NCI-H187 treated with DMSO at 0.1 percent for 48 hours (cell line): ENCODE data around the gene EGFL7.

Source experiments
- DNase-seq: peaks from one replicate; lab custom pipeline; 2025; lab: John Stamatoyannopoulos, UW

EGFL7 gene

DNA sequence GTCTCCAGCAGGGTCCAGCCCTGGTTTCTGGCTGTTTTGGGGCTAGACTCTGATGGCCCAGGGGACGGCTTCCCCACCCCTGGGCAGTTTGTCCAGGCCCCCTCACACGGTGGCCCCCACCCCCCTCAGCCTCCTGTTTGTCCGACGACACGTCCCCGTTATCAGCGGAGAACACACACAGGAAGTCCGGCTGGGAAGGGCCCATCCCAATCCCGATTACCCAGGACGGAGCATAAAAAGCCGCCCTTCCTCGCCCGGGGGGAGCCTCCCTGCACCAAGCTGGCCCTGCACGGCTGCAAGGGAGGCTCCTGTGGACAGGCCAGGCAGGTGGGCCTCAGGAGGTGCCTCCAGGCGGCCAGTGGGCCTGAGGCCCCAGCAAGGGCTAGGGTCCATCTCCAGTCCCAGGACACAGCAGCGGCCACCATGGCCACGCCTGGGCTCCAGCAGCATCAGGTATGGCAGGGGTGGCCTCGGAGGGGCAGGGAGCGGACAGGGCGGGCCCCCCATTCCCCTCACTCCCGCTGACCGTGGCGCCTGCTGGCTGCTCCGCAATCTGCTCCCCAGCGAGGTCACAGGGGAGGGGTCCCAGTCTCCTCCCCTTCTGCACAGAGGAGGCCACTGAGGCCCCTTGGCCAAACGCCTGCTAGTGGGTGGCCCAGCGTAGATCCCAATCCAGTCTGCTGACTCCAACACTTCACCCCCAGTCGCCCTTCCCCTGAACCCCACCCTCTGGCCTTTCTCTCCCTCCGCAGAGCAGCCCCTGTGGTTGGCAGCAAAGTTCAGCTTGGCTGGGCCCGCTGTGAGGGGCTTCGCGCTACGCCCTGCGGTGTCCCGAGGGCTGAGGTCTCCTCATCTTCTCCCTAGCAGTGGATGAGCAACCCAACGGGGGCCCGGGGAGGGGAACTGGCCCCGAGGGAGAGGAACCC lies at the start of gene EGFL7:
Gene EGFL7 (plus strand): TSS at position 261 of the 926 bp plus-strand sequence. CDS start 5,367 bp downstream, outside the sequence.
- DNase-seq: no peak

DNA sequence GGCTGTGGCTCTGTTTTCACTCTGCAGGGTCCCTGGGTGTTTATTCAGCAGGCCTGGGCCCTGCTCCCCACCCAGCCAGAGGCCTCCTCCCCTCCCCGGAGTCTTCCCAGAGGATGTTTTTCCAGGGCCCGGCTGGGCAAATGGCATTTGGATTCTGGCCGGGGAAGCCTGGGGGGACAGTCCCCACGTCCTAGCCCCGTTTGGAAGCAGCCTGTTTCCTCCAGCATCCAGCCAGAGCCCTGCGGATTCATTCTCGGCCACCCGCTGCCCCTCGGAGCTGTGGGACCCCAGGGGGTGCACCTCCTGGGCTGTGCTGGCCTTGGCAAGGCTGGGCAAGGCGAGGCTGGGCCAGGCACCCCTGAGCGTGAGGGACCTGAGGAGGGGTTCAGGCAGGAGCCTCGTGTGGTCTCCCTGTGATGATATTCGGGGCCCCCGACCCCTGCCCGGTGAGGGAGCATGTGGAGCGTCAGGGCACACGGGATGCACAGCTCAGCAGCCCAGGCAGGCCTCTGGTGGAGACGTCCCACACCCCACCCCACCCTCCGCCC lies 48.8 kb upstream of the EGFL7 start:
- no peak for DNase-seq

DNA sequence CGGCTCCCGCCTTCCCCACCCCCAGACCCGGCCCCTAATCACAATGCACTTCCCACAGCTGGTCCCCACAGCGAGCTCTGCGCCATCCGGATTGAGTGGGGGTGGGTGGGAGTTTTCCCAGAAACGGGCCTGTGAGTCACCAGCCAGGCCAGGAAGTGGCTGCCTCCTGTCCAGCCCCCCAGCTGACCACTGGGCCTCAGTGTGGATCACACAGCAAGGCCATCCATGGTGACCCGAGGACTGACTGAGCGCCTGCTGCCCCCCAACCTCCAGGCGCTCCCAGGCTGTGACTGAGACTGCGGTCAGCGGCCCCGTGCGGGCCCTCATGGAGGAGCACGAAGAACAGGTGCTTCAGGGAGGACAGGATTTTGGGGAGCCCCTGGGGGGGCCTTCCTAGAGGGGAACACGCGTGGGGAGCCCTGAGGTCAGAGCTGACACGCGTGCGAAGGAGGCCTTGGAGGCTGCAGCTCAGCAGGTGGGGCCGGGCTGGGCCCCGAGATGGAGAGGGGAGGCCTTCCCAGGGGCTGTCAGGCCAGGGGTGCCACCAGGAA lies 48.3 kb upstream of the EGFL7 start:
- DNase-seq: no peak

DNA sequence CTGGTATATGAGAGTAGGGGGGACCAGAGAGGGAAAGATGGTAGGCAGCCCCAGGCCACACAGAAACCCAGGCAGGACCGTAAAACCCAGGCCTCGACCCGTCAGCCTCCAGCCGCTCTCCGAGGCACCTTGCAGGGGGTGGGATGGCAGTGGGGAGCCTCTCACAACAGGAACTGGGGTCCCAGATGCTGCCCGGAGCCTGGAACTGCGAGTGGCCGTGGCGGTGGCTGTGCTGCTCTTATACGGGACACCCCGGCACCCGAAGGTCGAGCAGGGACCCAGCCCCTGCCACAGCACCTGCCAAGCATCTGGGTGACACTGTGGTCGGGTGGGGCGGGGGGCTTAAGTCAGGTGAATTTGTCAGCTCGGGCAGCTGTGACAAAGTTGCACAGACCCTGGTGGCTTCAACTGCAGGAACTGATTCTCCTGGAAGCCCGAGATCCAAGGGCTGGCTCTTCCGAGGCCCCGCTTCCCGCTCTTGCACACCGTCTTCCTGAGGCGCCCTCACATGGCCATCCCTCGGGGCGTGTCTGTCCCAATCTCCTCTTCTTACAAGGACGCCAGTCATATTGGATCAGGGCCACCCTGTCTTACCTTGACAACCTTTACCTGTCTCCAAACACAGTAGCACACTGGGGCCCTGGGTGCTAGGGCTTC lies 47.6 kb upstream of the EGFL7 start:
- DNase-seq: no peak

DNA sequence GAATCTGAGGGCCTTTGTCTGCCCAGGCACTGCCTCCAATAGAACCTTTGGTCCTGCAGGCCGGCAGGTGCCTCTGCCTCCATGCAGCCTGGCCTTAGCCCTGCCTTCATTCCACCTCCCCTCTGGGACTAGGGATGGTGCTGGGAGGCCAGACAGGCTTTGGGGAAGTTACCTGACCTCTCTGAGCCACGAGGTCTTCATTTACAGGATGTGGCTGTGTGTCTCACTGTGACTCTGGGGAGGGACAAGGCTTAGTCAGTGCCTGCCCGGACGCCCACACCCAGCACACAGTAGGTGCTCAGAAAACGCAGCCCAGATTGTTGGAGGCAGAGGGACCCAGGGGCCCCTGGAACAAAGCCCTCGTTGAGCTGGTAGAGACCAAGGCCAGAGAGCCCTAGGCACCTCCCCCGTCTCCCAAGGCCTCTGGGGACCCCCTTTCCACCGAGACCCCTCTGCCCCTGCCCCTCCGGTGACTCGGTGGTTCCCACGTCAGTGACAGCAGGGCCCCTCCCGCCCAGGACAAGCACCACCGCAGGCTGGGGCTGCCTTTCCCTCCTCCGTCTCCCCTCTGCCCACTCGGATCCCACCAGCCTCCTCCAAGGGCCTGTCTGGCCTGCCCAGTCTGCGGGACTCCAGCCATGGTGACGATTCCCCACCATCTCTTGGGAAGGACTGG lies 46.9 kb upstream of the EGFL7 start:
- no peak for DNase-seq

DNA sequence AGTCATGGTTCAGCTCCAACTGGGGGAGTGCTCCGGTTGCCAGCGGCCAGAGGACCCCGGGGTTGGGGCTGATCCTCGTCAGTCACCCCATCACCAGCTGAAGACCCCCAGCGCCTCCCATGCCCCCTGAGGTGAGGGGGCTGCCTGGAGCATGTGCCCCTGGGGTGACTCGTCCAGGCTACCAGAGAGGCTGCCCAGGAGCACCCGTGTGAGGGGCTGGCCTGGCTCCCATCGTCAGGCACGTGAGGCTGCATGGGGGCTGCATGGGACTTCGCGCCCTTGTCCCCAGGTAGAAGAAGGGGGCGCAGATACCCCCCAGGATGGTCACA lies 46.4 kb upstream of the EGFL7 start:
- DNase-seq: no peak

DNA sequence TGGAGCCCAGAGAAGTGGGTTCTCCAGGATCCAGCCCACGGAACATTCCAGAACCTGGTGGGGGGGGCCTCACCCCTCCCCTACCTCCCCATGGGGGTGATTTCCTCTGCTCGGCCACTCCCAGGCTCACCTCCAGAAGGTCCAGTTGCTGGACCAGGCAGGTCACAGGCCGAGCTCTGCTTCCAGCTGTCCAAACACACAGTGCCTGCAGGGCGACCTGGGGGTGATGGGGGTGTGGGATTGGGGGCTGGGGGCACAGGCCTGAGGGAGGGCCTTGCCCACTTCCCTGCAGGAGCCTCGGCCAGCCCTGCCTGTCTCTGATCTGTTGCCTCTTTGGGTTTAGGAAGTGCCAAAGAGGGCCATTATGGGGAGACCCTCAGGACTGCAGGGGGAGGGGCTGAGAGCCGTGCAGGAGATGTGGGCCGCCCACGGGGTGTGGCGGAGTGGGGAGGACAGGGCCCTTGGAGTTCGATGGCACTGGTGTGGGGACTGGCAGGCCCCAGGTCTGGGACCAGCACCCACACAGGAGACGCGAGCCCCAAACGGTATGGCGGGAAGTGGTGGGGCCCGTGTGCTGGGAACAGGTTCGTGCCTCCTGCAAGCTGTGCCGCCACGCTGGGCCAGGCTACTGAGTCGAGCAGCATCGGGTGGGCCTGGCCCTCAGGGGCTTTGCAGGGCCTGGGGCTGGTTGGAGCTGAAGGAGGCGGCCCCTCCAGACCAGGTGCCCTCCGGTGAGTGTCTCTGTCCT lies 45.6 kb upstream of the EGFL7 start:
- no peak for DNase-seq

DNA sequence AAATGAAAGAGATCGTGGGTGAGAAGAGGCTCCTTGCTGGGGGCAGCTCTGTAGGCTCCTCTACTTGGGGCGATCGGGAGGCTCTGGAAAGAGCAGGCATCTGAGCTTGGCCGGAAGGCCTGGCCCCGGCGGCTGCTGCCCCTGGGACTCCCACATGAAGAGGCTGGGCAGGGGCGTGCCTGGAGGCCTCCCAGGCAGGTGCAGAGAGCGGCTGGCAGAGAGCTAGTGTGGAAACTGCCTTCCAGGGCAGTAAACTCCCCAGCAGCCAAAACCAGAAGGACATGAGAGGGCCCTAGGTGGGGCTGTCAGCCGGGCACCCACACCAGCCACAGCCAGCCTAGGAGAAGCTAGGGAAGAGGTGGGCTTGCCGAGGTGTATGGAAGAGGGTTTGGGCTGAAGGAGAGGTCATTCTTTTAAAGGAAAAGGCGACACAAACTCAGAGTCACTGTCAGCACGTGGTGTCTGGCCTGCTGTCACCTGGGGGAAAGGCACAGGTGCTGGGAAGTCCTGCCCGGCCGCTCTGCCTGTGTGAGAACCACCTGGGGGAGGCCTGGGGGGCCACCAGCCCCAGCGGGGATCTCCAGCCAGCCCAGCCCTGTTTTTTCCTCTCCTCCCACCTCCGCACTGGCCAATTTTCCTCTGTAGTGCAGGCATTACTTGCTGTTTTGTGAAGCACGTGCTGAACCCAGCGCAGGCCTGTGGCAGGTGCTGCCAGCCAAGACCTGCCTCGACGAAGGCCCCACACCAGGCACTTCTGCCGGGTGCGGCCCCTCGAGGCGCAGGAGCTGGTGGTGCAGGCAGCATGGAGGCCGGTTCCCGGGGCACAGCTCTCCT lies 44.8 kb upstream of the EGFL7 start:
- no peak for DNase-seq

DNA sequence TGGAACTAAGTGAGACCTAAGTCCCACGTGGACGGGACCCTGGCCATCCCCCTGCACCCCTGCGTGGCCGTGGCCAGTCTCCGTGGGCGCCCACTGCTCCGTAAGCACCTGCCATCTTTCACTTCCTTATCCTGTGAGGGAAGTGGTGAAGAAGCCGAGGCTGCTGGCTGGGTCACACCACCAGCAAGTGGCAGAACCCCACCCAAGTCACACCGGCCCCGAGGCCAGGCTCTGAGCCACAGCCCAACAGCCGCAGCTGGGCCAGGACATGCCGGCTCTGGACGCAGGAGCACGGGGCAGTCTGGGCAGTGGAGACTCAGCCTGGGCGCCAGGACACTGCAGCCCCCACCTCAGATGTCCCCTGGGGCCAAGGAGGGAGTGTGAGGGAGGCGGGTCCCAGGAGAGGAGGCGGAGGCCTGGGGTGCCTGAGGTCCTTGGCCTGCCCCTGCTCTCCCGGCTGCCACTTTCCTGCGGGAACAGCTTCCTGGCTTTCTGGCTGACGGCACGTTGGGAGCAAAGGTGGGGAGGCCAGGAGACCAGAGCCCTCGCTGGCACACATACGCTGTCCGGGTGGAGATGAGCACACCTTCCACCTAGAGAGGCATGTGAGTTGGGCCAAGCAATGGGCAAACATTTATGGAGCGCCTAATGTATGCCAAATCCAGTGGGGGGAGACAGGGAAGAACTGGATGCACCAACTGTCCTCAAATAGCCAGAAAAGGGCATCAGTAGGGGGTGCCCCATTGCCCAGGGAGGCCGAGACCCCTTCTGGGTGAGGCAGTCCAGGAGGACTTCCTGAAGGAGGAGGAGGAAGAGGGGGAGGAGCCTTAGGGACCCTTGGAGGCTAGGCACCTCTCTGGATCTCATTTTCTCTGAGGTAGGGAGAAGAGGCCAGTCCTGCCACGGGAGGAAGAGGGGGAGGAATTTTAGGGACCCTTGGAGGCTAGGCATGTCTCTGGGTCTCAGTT lies 43.9 kb upstream of the EGFL7 start:
- DNase-seq: no peak

DNA sequence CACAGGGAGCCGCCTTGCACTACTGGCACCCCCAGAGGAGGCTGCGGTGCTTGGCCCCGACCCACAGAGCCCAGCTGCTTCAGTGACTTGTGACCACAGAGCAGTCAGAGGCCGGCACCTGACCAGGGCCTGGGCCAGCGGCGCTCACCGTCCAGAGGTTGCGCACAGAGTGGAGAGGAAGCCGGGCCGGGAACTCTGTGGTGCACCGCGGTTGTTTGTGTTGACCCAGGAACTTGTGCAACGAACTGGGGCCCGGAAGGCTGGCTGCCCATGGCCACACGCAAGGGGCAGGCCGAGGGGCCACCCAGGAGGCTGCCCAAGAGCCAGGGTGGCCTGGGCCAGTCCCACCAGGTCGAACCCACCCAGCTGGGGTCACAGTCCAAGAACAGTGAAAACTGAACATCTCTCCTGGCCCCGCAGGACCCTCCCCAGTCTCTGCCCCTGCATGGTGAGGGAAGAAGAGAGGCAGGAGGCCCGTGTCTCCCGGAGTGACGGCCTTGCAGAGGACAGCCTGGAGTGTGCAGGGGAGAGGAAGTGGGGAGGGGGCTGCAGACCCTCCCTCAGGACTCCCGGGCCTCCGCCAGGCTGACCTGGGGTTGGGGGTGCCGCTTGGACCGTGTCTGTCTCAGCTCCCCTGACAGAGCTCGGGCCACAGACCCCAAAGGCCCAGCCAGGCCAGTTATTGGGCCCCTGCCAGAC lies 42.8 kb upstream of the EGFL7 start:
- DNase-seq: no peak

DNA sequence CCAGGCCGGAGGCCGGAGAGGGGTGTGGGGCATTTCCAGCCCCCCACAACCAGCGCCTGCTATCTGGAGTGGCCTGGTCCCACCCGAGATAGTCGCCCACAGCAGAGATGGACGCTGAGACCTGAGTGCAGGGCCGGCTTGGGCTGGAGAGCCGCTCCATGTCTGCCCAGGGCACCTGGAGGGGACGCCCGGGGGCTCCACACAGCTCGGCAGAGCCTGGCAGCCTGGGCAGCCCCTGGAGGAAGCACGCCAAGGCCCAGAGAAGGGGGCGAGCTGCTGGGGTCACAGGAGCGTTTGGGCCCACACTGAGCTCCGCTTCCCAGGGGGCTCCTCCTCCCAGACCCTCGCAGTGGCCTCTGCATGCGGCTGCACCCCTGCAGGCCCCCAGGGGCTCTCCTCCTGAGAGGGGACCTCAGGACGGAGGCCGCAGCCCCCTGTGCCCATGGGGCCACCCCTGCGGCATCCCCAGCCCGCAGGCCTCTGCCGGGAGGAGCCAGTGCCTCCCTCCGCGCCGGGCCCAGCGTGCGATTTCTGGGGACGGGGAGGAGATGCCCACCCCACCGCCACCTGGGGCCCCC lies 42.2 kb upstream of the EGFL7 start:
- DNase-seq: no peak

DNA sequence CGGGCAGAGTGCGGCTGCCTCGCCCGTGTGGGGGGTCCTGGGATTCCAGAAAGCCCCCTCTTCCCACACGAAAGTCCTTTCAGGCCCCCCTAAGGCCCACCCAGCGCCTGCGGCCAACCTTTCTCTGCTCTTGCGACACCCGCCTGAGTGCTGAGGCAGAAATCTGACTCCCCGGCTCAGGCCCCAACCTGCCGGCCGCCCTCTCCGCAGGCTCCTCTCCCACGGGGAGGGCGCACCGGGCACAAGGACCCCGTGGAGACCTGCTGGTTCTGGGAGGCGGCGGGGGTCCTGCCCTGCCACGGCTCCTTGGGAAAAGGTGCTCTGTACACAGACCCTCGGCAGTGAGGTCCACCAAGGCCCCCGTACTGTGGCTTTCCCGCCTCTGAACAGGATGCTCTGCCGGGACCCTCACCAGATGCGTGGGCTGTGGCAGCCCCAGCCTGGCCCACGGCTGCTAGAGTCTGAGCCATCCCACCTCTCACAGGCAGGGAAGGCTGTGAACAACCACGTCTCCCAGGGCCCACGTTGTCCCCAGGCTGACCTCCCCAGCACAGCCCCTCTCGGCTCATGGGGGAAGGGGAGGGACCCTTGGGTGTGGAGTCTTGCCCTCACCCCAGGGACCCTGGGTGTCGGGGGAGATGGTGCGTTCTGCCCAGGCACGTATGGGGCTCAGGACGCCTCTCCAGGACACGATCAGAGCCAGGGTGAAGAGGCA lies 41.5 kb upstream of the EGFL7 start:
- DNase-seq: no peak

DNA sequence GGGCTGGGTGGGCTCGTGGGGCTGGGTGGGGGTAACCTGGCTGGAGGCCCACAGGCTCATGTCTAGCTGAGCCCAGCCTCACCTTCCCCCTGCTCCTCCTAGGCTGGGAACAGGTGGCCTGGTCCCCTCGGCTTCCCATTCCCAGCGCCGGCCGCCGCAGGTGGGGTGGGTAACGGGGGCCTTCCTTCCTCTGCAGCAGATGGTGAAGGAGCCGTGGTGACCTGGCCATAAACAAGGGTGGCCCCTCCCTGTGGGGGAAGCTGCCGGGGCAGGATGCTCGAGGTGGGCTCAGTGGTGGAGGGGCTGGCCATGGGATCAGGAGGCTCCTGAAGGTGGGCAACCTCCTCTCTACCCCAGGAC lies 41.0 kb upstream of the EGFL7 start:
- DNase-seq: no peak

DNA sequence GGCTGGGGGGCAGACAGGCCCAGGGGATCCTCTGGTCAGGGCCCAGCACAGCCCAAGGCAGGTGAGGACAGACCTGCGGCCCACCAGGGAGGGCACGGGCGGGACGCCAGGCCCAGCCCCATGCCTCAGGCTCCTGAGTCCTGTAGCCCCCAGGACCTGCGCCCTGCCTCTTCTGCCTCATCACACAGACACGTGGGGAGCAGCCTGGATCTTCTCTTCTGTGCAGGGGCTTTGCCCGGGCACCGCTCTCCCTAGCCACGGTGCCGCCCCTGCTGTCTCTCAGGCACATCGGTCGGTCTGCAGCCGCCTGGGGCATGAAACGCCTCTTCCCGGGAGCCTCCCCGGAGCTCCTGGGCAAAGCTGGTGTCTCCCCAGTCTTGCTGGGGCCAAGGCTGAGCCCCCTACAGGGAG lies 40.2 kb upstream of the EGFL7 start:
- no peak for DNase-seq

DNA sequence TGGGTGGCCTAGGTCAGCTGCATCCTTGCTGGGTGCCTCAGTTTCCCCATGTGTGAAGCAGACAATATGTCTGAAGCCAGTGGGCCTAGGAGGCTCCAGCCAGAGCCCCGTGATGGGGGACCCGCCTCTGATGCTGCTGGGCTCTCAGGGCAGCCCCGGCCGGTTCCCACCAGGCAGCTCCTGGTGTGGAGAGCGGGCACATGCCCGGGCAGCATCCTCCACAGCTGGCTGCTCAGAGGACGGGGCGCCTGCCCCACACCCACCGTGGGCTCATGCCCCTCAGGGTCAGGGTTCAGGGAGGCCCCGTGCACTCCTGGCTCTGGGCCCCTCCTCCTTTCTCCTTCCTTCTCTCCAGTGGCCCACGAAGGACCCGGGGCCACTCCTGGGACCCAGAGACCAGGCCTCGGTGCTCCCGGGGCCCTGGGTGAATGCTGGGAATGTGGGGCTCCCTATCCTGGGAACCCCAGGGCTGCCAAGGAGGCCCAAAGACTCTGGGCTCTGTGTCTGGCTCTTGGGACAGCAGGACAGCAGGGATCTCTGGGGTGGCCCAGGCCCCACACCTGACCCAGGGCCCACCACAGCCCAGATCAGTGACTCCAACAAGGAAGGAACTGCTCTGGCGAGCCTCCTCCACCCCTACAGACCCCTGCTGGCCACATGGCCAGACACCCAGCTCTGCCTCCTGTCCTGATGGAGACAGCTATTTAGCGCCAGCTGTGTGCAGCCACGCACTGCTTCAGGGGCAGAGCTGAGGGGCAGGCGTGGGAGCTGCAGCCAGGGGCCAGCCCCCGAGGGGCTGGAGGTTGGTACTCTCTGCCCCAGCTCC lies 39.5 kb upstream of the EGFL7 start:
- no peak for DNase-seq

DNA sequence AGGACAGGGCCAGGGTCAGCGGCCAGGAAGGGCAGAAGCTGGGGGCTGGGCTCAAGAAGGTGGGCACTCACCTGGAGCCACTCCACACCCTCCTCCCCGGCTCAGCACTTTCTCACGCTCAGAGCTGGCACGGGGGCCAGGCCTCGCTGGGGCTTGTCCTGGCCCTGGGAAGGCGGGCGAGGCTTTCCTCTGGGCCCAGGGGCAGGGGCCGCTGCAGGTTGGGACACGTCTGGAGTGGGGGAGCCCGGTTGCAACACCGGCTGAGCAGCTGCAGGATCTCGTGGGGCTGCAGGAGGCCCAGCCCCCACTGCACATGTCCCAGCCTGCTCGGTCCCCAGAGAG lies 38.9 kb upstream of the EGFL7 start:
- DNase-seq: no peak
